ENCODE results near the gene DCUN1D2.

Gene DCUN1D2

DNA sequence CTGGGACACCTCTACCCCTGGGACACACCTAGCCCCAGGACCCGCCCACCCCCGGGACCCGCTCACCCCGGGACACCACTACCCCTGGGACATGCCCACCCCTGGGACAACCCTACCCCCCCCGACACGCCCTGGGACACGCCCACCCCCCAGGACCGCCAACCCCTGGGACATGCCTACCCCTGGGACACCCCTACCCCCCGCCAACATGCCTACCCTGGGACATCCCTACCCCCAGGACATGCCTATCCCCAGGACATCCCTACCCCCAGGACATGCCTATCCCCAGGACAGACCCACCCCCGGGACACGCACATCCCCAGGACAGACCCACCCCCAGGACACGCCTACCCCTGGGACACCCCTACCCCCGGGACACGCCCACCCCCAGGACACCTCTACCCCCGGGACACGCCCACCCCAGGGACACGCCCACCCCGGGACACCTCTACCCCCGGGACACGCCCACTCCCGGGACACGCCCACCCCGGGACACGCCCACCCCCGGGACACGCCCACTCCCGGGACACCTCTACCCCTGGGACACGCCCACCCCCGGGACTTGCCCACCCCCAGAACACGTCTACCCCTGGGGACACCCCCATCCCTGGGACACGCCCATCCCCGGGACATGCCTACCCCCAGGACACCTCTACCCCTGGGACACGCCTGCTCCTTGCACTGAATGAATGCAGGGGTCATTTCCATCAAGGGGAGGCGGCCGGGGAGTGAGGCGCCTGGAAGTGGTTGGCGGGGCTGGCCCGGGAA, 69.5 kb downstream of the DCUN1D2 start:
- DNase-seq = no peak

DNA sequence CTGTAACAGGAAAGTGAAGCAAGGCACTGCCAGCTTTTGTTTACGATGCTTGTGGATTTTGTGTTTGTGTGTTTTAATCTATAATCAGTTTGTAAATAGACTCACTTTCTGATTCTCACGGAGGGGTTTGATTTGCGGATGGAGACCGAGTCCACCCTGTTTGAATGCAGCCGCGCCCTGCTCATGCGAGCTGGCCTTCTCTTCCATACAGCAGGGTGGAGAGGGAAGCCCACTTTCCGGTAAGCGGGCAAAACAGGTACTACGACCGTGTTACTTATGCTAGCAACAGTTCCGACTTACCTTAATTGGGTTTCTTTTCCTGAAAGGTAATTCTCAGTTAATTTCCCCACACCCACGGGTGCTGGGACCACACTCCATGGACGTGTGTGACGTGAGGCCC, 70.3 kb downstream of the DCUN1D2 start:
- DNase-seq = no peak

DNA sequence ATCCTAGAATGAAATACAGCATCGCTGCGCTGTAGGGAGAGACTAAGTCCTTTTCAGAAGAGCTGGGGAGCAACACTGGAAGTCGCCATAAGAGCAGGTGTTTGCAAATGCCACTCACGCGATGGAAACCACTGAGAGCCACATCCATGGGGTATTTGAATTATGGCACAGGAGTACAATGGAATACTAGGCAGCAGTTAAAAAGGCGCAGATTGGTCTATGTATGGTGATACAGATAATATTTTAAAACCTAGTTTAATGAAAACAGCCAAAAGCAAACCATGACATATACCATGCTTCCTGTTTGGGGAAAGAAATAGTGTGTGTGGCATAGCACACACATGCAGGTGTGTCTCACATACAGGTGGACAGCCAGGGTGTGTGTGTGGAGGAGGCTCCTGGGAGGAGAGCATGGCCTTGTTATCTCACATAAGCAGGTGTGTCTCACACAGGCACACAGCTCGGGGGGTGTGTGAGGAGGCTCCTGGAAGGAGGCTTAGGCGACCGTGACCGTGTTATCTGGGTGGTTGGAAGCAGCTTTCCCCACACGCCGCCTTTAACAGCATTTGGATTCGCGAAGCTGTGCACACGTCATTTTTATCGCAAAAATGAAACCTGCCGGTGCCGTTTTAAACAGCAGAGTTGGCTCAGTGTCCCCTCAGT, 70.8 kb downstream of the DCUN1D2 start:
- DNase-seq = no peak

DNA sequence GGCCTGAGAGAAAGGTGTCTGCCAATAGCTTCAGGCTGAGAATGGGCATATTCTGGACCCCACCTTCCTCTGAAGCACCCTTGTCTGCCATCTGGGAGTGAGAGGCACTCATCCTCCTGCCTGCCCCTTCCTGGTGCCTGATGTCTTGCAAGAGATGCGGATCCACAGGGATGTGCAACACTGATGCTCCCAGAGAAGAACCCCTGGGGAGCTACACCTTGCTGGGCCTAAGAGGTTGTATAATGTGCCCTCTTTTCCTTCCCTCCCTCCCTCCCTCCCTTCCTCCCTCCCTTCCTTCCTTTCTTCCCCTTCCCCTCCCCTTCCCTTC, 71.8 kb downstream of the DCUN1D2 start:
- DNase-seq = no peak

DNA sequence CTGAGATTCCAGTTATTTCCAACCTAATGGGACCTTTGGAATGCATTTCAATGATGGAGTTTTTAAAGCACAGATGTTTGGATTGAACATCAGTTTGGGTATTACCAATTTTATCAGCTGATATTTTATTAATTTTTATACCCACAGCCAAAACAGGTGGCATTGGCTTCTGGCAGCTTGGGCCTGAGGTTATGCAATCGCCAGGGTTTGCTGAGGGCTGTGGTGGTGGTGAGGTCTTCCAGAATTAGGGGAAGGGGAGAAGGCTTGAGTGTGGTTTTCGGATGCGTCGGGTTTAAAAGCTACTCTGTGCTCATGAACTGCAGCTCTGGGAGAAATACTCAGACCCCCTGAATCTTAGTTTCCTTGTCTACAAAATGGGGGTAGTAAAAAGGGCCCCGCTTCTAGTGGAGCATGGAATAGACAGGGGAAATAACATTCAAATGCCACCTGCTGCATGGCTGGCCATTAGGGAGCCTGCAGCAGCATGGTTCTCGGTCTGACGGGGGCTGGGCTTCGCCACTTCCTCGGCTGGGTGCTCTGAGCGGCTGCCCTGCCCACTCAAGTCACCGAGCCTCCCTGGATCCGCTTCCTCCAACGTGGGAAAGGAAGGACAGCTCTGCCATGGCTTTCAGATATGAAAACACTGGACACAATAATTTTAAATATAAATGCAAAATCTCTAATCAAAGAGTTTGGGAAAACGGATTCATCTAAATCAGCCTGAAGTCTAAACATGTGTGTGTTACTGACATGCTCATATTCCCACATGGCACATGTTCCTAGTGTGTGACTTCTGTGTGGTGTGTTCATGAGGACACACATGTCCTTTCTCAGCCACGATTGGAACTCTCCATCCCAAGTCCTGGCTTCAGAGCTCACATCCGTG, 72.4 kb downstream of the DCUN1D2 start:
- DNase-seq = no peak

DNA sequence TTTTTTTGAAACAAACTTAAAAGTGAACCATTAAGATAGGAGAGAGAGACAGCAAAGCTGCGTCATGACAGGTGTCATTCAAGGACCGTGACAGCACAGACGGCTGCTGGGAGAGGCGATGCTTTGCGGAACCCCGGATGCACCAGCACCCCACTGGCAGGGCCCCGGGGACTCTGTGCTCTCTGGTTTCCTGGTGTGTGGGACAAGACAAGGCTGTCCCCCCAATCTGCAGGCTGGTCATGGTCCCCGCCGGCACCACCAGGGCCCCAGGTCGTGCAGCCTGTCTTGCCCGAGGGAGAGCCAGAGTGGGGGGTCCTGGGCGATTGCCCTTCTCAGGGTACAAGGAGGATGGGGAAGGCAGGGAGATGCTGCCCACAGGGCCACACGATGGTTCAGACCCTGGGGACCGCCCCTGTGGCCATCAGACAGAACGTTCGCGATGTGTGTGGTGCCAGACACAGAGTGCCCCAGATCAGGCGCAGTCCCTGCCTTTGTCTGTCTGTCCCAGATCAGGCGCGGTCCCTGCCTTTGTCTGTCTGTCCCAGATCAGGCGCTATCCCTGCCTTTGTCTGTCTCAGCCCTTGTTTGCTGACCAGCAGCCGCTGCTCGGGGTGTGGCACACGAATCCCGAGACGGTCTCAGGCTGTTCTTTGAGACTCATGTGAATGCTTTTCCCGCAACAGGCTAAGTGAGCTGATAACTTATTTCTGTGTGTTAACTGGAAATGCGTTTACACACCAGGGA, 73.3 kb downstream of the DCUN1D2 start:
- no peak for DNase-seq

DNA sequence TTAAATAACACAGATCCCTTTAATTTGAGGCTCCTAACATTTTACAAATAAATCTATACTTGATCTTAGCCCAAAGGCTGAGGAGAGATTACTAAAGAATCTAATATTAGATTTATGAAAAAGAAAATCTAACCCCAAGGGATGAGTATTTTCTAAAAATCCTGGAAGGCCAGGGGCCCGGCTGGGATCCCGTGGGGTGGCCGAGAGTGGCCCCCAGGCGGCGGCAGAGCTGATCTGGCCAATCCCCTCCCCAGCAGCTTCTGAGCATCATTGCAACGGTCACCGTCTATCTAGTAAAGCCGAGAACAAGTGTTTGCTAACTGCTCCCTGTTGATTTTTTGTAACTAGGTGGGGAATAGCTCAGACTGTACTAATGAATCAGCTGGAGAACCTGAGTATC, 74.7 kb downstream of the DCUN1D2 start:
- DNase-seq = no peak

DNA sequence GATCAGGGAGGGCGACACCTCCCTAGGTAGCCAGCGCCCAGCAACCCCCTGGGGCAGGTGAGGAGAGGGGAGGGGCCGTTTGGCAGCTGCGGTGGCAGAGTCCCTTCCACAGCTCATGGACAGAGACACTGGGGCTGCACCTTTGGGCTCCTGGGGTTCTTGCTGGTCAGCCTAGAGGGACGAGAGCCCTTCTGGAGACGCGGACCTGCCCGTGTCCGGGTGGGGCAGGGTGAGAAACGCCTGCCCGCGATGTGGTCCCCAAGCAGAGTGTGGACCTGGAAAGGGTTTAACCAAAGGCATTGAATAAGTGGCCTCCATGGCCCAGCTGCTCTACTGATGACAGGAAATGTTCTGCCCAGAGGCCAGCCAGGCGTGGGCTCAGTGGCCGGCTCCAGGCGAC, 75.5 kb downstream of the DCUN1D2 start:
- no peak for DNase-seq

DNA sequence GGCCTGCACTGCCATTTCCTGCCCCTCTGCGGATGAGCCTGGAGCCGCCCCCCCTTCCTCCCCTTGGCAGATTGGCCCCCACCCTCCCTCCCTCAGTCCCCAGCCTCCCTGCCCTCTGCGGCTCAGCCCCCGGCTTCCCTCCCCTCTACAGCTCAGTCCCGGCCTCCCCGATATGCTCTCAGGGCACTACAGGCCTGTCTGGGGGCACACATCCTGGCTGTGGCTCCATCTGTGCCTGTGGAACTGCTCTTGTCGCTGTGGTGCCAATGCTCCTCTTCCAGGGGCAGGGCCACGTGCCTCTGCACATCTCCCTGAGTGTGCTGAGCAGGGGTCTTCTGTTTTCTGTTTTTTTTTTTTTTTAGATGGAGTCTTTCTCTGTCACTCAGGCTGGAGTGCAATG, 76.2 kb downstream of the DCUN1D2 start:
- DNase-seq = no peak

DNA sequence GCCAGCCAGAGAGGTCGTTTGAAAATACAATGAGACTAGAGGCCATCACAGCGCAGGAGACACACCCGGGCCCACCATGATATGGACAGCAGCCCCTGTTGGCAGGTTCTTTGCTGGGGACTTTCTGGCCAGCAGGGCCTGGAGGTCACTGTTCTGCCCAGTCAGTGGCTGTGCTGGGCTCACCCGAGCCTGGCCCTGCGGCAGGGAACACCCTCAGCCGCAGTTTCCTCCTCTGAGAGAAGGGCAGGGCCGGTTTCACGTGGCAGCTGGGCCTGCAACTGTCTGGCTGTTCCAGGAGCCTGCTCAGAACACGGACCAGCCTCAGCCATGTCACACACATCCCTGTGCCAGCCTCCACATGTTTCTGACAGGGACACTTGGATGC, 76.6 kb downstream of the DCUN1D2 start:
- no peak for DNase-seq

DNA sequence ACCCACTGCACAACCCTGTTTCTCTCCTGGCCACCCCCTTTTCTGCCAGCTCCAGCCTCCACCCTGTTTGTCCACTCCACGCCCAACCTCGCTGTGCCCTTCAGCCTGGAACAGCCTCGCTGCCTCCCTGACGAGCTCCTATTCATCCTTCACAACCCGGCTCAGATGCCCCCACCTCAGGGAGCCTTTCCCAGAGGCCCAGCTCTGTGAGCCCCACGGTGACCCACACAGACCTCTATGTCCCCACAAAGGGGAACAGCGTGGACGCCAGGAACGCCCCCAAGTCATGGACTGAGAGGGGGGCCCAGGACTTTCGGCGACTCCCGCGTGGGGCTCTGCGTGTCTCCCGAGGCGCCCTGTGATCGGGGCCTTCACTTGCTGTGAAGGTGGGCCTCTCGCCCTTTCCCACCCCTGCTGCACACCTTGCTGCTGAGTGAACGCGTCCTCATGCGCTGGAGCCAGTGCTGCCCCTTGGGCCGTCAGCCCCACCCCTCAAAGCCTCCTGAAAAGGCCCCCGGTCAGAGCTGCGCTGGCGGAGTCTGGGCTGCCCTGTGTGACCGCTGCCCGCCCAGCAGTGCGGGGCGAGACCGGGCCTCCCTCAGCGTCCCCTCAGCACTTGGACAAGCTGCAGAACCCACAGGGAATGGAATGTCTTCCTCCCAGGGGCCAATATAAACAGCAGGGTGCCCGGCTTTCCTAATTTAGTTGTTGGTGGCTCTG, 77.2 kb downstream of the DCUN1D2 start:
- DNase-seq = no peak

DNA sequence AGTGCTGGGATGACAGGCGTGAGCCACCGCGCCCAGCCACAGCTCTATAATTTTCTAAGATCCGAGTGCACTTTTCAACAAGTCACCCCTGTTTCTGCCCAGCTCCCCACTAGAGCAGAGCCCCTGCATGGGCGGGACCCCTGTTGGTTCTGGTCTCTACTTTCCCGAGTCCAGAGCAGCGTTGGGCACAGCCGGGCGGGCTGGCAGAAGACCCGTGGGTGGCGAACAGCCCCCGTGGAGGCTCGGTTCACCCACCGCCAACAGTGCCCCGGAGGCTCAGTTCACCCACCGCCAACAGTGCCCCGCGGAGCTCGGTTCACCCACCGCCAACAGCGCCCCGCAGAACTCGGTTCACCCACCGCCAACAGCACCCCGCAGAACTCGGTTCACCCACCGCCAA, 78.1 kb downstream of the DCUN1D2 start:
- DNase-seq = no peak

DNA sequence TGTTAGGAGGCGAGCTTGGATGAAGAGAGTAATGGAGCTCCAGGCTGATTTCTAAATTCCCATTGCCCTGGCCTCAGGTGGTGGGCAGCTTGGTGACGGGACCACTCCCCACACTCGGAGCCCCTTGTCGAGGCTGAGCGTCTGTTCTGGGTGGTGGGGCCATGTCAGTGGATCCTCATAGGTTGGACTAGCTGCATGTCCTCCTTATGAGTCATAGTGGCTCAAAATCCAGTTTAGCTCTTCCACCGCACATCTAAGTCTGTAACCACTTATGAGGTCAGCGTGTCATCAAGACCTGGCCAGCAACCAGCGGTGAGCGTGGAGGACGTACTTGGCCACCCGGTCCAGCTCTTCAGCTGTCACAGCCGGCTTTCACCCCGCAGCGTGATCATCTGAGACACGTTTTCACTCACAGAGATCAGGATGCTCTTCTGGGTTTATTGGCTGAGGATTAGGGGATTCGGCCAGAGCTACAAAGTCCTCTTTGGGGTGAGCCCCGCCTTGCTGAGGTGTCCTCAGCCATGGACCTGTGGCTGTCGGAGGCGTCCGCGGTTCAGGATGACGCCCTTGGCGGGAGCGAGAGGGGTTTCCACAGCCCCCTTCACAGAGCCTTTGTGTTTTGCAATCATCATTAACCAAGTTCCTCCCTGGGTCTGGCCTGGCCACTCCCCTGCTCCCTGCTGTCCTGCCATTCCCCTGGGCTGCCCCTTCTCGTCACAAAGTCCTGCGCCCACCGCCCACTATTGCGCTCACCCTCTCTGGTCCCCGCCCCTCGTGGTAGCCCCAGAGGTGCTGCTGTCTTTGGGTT, 79.1 kb downstream of the DCUN1D2 start:
- DNase-seq = no peak

DNA sequence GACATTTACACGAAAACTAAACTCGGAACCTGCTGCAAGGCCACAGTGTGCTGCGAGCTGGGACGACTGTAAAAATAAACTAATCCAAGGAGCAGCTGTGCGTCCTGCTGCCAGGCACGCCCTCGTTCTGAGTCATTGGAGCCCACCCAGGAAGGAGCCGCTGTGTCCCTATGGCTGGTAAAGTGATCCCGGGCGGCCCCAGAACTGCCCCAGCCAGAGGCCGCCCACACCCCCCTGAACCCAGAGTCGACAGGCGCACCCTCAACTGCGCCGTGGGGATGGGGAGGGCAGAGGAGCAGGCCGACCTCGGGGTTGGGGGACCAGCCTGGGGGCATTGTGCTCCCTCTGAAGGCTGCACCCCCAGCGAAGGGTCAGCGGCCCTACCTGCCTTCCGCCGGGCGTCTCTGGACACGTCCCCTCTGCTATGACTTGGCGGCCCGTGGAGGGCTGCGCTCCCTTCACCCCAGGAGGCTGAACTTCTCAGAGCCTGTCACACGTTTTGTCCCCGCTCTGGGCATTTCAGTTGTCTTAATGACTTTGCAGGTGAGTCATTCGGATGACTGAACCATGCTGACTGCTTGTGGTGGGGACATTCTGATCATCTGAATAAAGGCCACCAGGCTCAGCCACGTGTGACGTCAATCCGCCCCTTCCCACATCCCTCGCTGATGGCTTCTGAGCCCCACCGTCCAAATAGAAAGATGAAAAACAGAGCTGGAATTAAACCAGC, 79.9 kb downstream of the DCUN1D2 start:
- DNase-seq = no peak

DNA sequence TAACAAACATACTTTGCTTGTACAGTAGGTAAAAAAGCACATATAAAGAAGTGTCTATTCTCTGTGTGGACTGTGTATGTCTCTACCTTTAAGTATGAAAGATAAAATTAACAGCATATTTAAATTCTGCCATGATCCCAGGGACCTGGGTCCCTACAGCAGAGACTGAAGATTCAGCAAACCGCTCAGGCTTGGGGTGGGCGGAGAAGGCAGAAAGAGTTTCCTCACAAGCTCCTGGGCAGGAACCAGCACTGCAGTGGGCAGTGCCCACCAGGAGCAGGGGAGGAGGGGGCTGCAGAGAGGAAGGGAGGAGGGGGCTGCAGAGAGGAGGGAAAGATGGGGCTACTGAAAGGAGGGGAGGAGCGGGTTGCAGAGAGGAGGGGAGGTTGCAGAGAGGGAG, 81.9 kb downstream of the DCUN1D2 start:
- no peak for DNase-seq

DNA sequence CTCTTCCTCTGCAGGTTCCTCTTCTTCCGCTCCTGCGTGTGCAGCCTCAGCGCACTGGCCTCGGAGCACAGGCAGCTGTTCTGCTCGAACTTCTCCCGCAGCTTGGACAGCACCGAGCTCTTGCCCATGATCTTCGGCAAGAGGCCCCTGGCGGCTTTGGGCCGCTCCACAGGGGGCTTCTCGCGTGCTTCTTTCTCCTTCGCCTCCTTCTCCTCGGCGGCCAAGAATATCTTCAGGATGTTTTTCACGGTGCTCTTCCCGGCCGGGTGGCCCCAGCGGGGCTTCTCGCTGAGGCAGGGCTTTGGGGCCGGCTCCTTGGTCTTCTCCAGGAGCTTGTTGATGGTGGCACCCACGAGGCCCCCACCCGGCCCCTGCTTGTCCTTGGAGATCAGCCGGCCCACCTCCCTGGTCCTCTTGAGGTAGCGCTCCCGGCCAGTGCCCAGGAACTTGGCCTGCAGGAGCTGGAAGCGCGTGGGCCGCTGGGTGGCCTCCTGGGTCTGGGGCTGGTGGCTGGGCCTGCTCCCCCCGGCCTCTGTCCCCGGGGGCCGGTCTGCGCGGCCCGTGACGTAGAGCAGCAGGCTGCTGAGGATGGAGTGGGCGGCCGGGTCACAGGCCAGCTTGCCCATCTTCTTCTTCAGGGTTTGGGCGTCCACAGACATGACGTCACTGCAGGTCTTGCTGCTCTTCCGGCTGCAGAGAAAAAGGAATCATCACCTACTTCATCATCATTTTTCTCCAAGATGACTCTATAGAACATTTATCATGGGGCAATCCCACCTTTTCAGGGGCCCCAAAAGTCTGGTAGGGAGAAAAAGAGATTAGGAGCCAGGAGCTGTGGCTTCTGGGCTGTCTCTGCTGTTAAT, 82.7 kb downstream of the DCUN1D2 start:
- no peak for DNase-seq

DNA sequence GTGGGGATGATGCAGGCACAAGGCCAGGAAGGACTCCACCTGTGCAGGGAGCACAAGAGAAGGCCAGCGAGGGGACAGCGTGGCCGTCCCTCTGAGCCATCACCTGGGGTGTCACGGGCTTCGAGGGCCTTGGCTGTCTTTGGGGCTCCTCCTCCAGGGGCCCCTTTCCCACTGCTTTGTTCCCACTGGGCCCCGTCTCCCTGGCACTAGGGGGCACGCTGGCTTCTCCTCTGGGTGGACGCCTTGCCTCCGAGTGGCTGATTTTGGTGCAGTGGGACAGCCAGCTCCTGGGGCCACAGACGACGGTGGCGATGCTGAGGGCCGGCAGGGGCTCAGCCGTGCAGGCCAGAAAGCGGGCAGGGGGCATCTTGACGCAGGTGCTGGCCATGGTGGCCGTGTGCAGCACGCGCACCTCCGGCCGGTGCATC, 83.4 kb downstream of the DCUN1D2 start:
- DNase-seq = no peak

DNA sequence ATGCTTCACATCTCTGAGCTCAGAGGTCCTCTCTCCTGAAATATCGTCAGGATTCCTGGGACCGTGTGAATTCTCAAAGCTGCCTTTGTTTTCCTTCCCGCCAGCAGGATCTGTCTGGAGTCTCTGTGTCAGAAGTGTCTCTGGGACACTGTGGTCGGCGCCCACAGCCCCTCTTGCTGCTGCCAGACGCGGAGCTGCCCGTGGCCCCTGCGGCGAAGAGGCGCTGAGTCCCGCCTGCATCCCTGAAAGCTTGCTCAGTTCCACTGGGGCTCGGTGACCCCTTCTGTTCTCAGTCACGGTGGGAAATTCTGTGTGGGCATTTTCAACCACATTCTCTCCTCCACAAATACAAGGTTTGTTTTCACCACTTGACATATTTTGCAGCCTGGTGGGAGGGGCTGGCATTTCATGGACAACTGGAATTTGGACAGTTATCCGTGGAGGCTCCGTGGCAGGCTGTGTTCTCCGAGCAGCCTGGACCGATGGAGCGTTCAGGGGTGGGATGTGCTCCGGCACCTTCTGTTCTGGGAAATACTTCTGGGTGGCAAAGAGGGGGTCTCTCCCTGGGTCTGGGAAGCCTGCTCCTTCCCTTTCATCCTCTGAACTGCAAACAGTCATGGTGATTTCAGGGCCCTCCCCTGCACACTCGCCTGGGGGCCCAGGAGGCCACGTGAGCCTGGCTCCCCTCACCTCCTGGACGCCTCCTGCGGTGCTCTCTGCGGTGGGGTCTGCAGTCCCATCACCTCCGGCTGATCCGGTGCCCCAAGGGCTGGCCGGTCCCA, 84.0 kb downstream of the DCUN1D2 start:
- DNase-seq = no peak
